ENCODE measurements around the gene TSPAN3.

Gene TSPAN3

DNA sequence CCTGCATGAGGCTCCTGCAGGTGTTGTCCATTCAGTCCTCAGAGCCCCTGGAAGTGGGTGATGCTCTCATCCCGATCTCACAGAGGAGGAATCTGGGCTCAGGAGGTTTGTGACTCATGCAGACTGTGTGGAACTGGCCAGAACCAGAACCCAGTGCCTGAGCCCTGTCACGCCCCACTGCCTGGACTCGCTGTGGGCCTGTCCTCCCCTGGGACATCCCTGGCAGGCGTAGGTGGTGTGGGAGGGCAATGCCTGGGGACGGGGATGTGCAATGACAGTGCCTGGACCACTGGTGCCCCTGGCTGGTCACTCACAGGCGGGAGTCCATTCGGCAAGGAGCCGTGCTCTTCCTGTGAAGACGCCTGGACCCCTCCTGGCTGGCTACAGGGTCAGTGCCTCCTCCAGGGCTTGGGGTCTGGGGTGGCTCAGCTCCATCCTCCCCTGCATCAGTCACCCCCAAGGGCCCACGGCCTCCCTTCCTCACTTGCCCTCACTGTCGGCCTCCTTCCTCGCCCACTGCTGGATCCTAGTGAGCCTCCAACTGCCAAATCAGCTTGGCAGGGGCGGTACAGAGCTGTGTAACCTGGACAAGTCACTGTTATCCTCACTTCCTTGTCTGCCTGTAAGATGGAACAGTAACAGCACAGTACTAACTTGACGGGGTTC is 61.1 kb downstream of the TSPAN3 start:
- Mint-ChIP-seq H3K4me1 (ENCODE audit: low read depth) (peaks cover 77% of the 10 kb centered on the region), H3K27ac (peak overlapping the region; percentile 83), H3K4me3 (no peak overlapping the region), H3K36me3 (no peaks in the 10 kb centered on the region), H3K9me3 (ENCODE audit: low read depth) (no peaks in the 10 kb centered on the region), H3K27me3 (no peaks in the 10 kb centered on the region)

DNA sequence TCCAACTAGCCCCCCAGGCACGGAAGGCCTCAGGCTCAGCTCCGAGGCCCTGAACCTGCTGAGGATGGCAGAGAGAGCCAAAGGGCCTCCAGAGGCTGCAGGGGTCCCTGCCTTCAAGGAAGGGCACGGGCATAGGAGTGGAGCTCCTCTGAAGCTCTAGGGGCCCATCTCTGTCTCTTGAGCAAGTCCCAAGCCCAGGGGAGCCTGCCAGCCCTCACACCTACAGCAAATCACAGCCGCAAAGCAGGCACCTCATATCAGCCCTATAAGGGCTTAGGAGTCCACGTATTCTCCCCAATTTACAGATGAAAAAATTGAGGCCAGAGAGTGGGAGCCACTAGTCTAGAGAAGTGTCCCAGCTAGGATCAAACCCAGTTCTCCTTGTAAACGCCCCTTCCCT is 61.7 kb downstream of the TSPAN3 start:
- Mint-ChIP-seq H3K4me3 (no peak overlapping the region), H3K27me3 (no peaks in the 10 kb centered on the region), H3K27ac (peak overlapping the region; percentile 41), H3K9me3 (ENCODE audit: low read depth) (no peaks in the 10 kb centered on the region), H3K4me1 (ENCODE audit: low read depth) (peaks cover 77% of the 10 kb centered on the region), H3K36me3 (peaks cover 2% of the 10 kb centered on the region)

DNA sequence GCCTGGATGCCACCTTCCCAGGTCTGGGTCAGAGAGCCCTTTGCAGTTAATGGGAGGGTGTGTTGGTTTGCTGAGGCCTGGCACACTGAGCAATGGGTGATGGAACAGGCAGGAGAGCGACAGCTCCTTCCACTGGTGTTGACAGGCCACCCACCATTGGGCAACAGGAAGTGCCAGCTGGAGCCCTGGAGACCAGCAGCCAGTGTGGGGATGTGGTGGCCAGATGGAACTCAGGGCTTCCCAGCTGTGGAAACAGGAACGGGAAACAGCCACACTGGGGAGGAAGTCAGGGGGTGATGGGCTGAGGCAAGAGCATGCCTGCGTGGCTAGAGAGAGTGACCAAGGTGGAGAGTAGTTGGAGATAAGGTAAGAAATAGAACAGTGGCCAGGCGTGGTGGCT is 66.7 kb downstream of the TSPAN3 start:
- Mint-ChIP-seq H3K36me3 (peaks cover 5% of the 10 kb centered on the region), H3K4me3 (peak overlapping the region; percentile 76), H3K27ac (peak overlapping the region; percentile 85), H3K4me1 (ENCODE audit: low read depth) (peaks cover 75% of the 10 kb centered on the region), H3K9me3 (ENCODE audit: low read depth) (no peaks in the 10 kb centered on the region), H3K27me3 (no peaks in the 10 kb centered on the region)

DNA sequence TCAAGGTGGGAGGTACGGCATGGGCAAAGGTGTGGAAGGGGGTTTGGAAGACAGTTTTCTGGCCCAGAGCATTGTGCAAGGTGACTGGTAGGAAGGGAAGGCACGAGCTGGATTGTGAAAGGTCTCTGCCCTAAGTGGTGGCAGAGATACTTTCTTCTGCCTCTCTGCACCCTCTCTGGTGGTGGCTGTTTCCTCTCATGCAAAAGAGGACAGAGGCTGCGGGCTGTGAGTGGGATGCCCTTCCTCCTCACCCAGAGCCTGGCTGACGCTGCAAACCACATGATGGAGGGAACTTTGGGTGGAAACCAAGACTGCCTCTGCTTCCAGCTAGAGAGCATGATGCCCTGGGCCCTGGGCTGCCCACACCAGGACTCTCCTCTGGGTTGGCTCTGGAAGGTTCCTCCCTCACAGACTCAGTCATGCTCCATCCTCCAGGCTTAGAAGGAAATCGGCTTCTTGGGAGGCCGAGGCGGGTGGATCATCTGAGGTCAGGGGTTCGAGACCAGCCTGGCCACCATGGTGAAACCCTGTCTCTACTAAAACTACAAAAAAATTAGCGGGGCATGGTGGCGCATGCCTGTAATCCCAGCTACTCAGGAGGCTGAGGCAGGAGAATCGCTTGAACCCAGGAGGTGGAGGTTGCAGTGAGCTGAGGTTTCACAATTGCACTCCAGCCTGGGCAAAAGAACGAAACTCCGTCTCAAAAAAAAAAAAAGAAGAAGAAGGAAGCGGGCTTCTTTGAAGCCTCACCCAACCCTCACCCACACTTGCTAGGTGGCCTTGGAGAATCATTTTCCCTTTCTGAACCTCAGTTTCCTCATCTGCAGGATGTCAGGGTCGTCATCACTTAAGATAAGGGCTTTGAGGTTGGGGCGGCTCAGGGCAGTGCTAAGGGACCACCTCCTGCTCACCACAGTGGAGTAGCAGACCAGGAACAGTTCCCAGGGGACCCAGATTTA is 67.7 kb downstream of the TSPAN3 start:
- H3K4me1 Mint-ChIP-seq (ENCODE audit: low read depth): peaks cover 81% of the 10 kb centered on the region
- H3K9me3 Mint-ChIP-seq (ENCODE audit: low read depth): no peaks in the 10 kb centered on the region
- H3K27ac Mint-ChIP-seq: peak overlapping the region; percentile 85
- H3K27me3 Mint-ChIP-seq: no peaks in the 10 kb centered on the region
- H3K4me3 Mint-ChIP-seq: peak overlapping the region; percentile 76
- peaks cover 5% of the 10 kb centered on the region for H3K36me3 Mint-ChIP-seq

DNA sequence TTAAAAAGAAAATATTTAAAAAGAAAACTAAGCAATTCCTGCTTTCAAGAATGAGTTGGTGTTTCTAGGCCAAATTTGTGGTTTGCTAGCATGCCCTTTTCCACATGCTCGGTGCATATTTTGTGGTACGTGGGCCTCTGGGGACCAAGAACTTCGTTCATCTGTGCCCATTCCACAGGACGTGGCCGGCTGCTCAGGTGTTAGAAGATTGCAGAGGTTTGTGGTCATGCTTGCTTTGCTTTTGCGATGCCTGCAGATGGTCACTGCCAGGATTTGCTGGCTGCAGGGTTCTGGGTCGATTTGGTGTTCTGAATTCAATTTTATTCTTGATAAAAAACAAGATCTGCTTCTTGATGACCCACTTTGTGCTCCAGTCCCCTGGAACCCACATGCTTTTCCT is 68.5 kb downstream of the TSPAN3 start:
- Mint-ChIP-seq H3K4me1 (ENCODE audit: low read depth) (peaks cover 84% of the 10 kb centered on the region), H3K27ac (peak overlapping the region; percentile 85), H3K27me3 (no peaks in the 10 kb centered on the region), H3K4me3 (peak overlapping the region; percentile 76), H3K9me3 (ENCODE audit: low read depth) (no peaks in the 10 kb centered on the region), H3K36me3 (peaks cover 5% of the 10 kb centered on the region)

DNA sequence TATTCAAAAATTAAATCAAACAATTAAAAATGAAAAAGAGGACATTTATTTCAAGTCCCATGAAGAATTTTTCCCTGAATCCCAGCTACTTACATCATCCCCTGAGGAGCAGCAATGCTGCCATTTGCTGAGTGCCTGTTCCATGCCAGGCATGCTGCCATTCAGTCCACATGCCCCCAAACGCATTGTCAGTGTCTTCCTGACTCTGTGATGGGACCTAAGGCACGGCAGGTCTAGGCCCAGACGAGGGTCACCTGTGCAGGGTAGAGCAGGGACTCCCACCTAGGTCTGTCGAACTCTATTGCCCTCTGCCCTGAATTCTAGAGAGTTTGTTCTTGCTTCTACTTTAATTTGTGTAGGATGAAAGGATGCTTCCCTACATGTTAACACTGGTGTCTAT is 68.9 kb downstream of the TSPAN3 start:
- Mint-ChIP-seq H3K27ac (peak overlapping the region; percentile 85), H3K36me3 (peaks cover 7% of the 10 kb centered on the region), H3K4me1 (ENCODE audit: low read depth) (peaks cover 89% of the 10 kb centered on the region), H3K4me3 (peak overlapping the region; percentile 17), H3K27me3 (no peaks in the 10 kb centered on the region), H3K9me3 (ENCODE audit: low read depth) (no peaks in the 10 kb centered on the region)

DNA sequence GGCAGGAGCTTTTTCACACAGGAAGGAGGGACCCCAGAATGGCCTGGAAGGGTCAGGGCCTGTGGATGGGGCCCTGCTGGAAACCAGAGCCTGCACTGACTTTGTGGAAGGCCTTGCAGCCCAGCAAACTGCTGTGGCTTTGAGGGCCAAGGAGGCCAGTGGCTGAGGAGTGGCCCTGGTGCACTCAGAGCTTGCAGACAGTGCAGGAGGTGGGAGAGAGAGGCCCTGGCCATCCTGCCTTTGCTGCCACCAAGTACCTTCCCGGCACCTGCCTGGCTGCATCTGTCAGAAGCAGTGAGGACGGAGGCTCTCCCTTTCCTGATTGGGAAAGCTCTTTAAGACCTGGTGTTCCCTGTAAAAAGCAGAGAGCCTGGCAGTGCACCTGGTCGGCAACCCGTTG is 69.6 kb downstream of the TSPAN3 start:
- peak overlapping the region; percentile 38 for H3K4me3 Mint-ChIP-seq
- peak overlapping the region; percentile 64 for H3K27ac Mint-ChIP-seq
- no peaks in the 10 kb centered on the region for H3K27me3 Mint-ChIP-seq
- peaks cover 87% of the 10 kb centered on the region for H3K4me1 Mint-ChIP-seq (ENCODE audit: low read depth)
- peaks cover 7% of the 10 kb centered on the region for H3K36me3 Mint-ChIP-seq
- no peaks in the 10 kb centered on the region for H3K9me3 Mint-ChIP-seq (ENCODE audit: low read depth)

DNA sequence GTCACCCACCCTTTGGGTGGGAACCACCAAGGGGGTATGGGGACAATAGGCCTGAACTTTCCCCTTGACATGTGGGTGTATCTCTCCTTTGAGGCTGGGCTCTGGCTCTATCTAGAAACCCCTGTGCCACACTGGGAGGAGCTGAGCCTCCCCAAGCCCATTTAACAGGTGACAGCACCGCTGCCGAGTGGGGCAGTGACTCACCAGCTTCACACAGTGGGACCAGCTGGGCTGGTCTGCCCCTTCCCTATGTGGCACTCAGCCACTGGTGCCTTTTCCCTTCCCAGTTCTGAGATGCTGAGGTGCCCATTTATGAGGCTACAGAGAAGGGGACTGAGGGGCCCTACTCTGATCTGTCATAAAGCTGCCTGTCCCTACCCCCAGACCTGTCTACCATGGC is 70.9 kb downstream of the TSPAN3 start:
- H3K4me1 Mint-ChIP-seq (ENCODE audit: low read depth): peaks cover 82% of the 10 kb centered on the region
- H3K27me3 Mint-ChIP-seq: no peaks in the 10 kb centered on the region
- H3K9me3 Mint-ChIP-seq (ENCODE audit: low read depth): no peaks in the 10 kb centered on the region
- no peak overlapping the region for H3K4me3 Mint-ChIP-seq
- H3K36me3 Mint-ChIP-seq: peaks cover 7% of the 10 kb centered on the region
- no peak overlapping the region for H3K27ac Mint-ChIP-seq

DNA sequence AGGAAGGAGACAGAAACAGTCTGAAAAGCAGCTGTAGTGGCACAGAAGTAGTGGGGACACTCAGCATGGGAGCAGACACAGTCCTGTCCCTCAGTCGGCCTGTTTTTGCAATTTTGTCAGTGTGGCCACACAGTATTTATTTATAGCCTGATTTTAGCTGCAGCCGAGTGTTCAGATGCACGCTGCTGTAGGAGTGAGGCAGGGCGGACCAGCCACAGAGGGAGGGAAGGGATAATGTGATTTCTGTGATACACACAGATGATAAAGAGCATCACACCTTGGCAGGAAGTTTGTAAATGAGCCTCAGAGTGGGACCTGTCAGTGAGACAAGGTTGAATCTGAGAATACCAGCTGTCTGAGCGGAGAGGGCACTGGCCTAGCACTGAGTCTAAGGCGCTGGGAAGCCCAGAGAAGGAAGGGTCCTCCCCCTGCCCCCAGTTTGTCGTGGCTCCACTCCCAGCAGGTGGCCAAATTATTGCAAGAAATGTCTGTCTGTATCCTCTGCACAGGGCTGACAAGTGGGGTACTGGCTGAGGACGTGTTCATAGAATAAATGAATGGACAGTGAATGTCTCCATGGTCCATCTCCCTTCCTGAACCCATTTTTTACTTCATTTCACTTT is 72.1 kb downstream of the TSPAN3 start:
- Mint-ChIP-seq H3K27me3 (no peaks in the 10 kb centered on the region), H3K4me1 (ENCODE audit: low read depth) (peaks cover 81% of the 10 kb centered on the region), H3K4me3 (peak overlapping the region; percentile 91), H3K9me3 (ENCODE audit: low read depth) (no peaks in the 10 kb centered on the region), H3K27ac (peak overlapping the region; percentile 93), H3K36me3 (peaks cover 2% of the 10 kb centered on the region)

DNA sequence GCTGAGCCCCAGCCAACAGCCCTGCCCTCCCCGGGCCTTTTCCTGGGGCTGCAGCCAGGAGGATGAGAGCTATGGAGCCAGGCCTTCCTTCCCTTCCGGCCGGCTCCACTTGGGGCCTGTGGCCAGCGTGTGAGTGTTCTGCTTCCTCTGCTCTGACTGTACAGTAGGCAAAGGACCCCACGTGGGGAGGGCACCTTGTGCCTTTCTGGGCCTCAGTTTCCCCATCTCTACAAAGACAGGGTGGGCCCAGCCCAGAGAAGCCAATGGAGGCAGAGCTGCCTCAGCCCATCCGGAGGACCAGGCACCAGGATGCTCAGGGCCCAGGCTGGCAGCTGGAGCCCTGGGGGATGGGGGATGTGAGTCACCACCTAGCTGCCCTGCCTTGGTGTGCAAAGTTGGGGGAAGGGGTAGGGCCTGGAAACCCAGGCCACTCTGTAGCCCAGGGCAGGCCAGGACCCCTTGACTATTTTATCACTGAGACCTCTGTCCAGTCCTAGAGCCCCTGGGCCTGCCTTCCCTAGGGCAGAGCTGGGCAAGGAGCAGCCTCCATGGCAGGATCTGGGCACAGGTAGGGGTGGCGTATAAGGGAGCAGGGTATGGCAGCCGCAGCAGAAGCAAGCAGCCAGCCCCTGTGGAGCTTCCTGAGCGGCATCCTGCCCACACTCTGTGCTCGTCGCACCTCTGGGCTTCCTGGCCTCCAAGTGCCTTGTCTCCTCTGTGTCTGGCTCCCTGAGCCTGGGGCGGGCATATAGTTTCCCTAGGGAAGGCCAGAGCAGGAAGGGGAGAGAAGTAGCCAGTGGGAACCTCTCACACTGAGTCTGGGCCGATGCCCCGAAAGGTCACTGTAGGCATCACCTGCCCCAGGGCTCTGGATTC is 74.1 kb downstream of the TSPAN3 start:
- H3K27me3 Mint-ChIP-seq: no peaks in the 10 kb centered on the region
- H3K9me3 Mint-ChIP-seq (ENCODE audit: low read depth): no peaks in the 10 kb centered on the region
- H3K4me1 Mint-ChIP-seq (ENCODE audit: low read depth): peaks cover 73% of the 10 kb centered on the region
- peak overlapping the region; percentile 91 for H3K4me3 Mint-ChIP-seq
- peak overlapping the region; percentile 93 for H3K27ac Mint-ChIP-seq
- peaks cover 2% of the 10 kb centered on the region for H3K36me3 Mint-ChIP-seq

DNA sequence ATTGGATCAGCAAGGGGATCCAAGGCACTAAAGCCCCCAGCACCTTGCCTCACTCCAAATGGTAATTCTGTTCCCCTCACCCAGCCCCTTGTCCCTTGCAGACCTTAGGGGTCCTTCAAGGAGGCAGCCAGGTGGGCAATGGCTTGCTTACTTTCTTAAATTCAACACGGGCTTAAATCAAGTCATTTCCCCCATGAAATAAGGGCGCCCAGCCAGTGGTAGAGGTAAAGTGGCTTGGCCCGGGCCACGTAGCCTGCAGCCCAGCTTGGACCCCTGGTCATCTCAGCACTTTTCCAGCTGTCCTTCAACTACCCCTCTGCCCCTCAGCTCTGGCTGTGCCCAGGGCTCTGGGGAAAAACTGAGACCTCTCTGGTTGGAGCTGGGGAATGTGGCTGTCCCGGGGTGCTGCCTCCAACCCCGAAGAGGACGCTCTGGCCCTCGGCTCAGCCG is 74.8 kb downstream of the TSPAN3 start:
- H3K4me1 Mint-ChIP-seq (ENCODE audit: low read depth): peaks cover 67% of the 10 kb centered on the region
- peak overlapping the region; percentile 91 for H3K4me3 Mint-ChIP-seq
- H3K9me3 Mint-ChIP-seq (ENCODE audit: low read depth): no peaks in the 10 kb centered on the region
- peak overlapping the region; percentile 93 for H3K27ac Mint-ChIP-seq
- peaks cover 2% of the 10 kb centered on the region for H3K36me3 Mint-ChIP-seq
- H3K27me3 Mint-ChIP-seq: no peaks in the 10 kb centered on the region

DNA sequence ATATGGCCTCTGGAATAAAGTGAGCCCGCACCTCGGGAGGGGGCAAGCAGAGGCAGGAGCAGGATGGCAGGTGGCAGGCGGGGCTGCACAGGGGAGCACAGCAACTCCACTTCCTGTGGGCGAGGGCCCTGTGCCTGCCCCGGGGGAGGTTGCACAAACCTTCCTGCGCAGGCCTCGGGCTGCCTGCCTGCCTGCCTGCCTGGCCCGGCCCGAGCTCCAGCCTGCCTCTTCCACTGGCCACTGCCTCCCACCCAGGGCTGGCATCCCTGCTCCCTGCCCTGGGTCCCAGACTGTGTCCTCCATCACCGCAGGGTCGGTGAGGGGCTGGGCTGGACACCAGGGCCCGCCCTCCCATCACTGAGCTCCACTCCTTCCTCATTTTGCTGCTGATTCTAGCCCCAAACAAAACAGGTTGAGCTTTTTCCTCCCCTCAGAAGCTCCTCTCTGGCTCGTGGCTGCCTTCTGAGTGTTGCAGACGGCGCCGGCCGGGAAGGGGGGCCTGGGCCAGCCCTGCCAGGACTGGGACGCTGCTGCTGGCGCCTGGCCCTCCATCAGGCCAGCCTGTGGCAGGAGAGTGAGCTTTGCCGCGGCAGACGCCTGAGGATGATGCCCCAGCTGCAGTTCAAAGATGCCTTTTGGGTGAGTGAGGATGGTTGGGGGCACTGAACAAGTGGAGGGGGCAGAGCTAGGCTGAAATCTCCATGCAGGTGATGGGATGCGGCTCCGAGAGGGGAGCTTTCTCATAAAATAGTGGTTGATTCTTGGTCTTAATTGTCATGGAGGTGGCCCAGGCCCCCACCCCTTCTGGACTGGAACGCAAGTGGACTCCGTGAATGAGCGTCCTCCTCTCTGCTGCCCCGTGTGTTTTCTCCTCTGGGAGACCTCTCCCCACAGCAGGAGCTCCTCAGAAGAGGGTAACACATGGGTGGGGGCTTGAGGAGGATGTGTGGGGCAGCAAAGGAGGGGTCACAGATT is 75.7 kb downstream of the TSPAN3 start, which contains the start of gene PSTPIP1:
TSS of gene PSTPIP1 (plus strand) at position 156 of the 975 bp plus-strand sequence. CDS start at position 604, 448 bp downstream.
- Mint-ChIP-seq H3K9me3 (ENCODE audit: low read depth) (no peaks in the 10 kb centered on the region), H3K27me3 (no peaks in the 10 kb centered on the region), H3K4me3 (peak within 1 kb of the TSS; percentile 91), H3K36me3 (peaks cover 4% of the 10 kb centered on the region), H3K27ac (peak within 1 kb of the TSS; percentile 93), H3K4me1 (ENCODE audit: low read depth) (peaks cover 63% of the 10 kb centered on the region)

DNA sequence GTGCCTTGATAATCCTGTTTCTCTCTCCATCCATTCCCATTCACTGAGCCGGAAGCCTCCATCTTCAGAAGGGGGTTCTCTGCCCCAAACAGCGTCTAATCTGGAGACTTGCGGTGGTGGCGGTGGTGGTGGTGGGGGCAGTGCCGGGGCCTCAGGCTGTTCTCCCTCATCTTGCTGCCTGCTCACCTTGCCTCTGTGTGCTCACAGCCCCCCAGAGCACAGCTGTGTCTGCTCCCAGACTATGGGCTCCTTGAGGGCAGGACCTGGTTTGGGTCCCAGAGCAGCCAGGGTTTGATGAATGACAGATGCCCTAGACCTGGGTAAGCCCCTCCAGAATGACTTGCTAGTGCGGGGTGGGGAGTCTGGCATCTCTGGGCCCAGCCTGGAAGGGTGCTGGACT is 76.4 kb downstream of the TSPAN3 start:
- no peaks in the 10 kb centered on the region for H3K9me3 Mint-ChIP-seq (ENCODE audit: low read depth)
- peaks cover 61% of the 10 kb centered on the region for H3K4me1 Mint-ChIP-seq (ENCODE audit: low read depth)
- no peaks in the 10 kb centered on the region for H3K27me3 Mint-ChIP-seq
- H3K36me3 Mint-ChIP-seq: peaks cover 4% of the 10 kb centered on the region
- peak overlapping the region; percentile 91 for H3K4me3 Mint-ChIP-seq
- peak overlapping the region; percentile 93 for H3K27ac Mint-ChIP-seq

All from activated naive CD8-positive, alpha-beta T cell (primary cell).